Peyer's patch (tissue), 4 donors: Measurements from ENCODE around the gene FNDC11.

ENCODE experiments used
- CTCF ChIP-seq, 6 experiments: fragments of 450-650 bp in 4 of 6; fragments of 200-600 bp in 2 of 6; sonication (generic) in 1 of 6; IDR thresholded peaks; one replicate each; pipeline ENCODE4 v1.5.1; 2017 to 2019; ENCODE audit warnings: antibody characterized with exemption in 6 of 6, mild to moderate bottlenecking in 3 of 6, moderate library complexity in 1 of 6
- POLR2A ChIP-seq, 2 donors: fragments of 450-650 bp; IDR thresholded peaks; one replicate each; pipeline ENCODE4 v1.5.1; 2017; ENCODE audit warnings: antibody characterized with exemption in 2 of 2, mild to moderate bottlenecking in 2 of 2, moderate library complexity in 2 of 2

DNA sequence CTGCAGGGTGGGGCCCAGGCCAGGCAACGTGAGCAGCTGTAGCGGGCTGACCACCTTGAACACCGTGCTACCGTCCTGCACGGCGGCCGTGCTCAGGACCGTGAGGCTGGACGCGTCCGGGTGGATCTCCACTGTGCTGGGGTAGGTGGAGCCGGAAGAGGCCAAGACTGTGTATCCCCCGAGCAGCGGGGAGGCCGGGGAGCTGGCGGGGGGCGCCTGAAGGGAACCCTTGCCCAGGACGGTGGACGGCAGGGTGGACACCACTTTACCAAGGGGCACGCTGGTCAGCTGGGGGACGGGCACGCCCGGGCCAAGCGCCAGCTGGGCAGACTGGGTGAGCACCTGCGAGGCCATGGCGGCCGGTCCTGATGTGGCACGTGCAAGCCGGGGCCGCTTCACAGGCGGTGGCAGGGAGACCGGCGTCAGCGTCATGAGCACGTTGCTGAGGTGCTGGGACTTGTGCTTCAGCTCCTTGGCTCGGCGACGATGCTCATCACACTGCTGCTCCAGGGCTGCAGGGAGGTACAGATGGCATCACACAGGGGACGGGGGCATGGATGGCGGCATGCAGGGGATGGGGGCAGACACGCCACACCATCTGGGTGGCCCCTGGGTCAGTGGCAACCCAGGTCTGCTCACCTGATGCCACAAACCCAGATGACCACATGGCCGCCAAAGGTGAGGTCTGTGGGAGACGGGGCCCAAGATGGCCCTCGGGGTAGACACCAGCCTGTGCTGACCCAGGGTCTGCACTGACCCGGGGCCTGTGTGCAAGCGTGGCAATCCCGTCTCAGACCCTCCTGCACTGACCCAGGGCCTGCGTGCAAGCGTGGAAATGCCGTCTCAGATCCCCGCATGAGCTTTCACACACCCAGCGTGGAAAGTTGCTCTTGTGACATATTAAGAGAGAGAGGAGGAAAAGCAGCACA is 36.5 kb downstream of the FNDC11 start:
- no peak for TF ChIP-seq CTCF (IDR thresholded peaks at IDR 0.05)
- TF ChIP-seq POLR2A (IDR thresholded peaks at IDR 0.05) = no peak
